WTC11 (cell line): ENCODE results near the gene YIF1B. TPM values are rescaled to one million over a fixed set of nuclear protein-coding genes. Genes with fewer than 3 reads are reported as not detected.

Experiments
- ATAC-seq: fragments of 200-7000 bp; cut with Tn5 transposase; 2 replicates; pipeline ENCODE4 v1.10.0; 2021; ENCODE audit warnings: mild to moderate bottlenecking, moderate library complexity
- CTCF ChIA-PET: fragments of 300-600 bp; sonication (Branson Sonifier 250); formaldehyde crosslinking; loops from one replicate; lab custom pipeline; 2021; ENCODE audit warnings: antibody characterized with exemption; lab: Charles Lee
- POLR2A ChIA-PET: fragments of 350-600 bp; sonication (Branson Sonifier 250); formaldehyde crosslinking; loops from one replicate; lab custom pipeline; 2021; ENCODE audit warnings: antibody characterized with exemption; lab: Charles Lee
- DNase-seq: peaks from one replicate; pipeline ENCODE4 v3.0.0; 2021; ENCODE audit warnings: low spot score
- H3K27ac Mint-ChIP-seq: 2 replicates; pipeline ENCODE4 v1.8.0; 2021; ENCODE audit warnings: mixed read lengths
- H3K27me3 Mint-ChIP-seq: 2 replicates; pipeline ENCODE4 v1.8.0; 2021; ENCODE audit warnings: low read depth, mild to moderate bottlenecking, moderate library complexity, mixed read lengths
- H3K36me3 Mint-ChIP-seq: 2 replicates; pipeline ENCODE4 v1.8.0; 2021; ENCODE audit warnings: mixed read lengths
- H3K4me1 Mint-ChIP-seq: 2 replicates; pipeline ENCODE4 v1.8.0; 2022; ENCODE audit warnings: mixed read lengths
- H3K4me3 Mint-ChIP-seq: 2 replicates; pipeline ENCODE4 v1.8.0; 2021; ENCODE audit warnings: mild to moderate bottlenecking, moderate library complexity, mixed read lengths
- H3K9me3 Mint-ChIP-seq: 2 replicates; pipeline ENCODE4 v1.8.0; 2021; ENCODE audit warnings: mixed read lengths
- CREB1 ChIP-seq: sonication (generic); formaldehyde crosslinking; IDR thresholded peaks from 2 replicates; pipeline ENCODE4 v1.8.0; 2023; ENCODE audit warnings: mild to moderate bottlenecking, missing genetic modification reagents
- ESRRA ChIP-seq: sonication (generic); formaldehyde crosslinking; IDR thresholded peaks from 2 replicates; pipeline ENCODE4 v1.8.1; 2022; ENCODE audit warnings: mild to moderate bottlenecking, missing genetic modification reagents, borderline replicate concordance
- FOXP1 ChIP-seq: sonication (generic); formaldehyde crosslinking; IDR thresholded peaks from 2 replicates; pipeline ENCODE4 v1.8.0; 2022; ENCODE audit warnings: missing genetic modification reagents, mild to moderate bottlenecking, moderate library complexity, borderline replicate concordance
- NR3C1 ChIP-seq: sonication (generic); formaldehyde crosslinking; conservative IDR thresholded peaks from 2 replicates; pipeline ENCODE4 v1.8.1; 2023; ENCODE audit warnings: low read depth, mild to moderate bottlenecking, missing genetic modification reagents
- TEAD1 ChIP-seq: sonication (generic); formaldehyde crosslinking; IDR thresholded peaks from 2 replicates; pipeline ENCODE4 v1.8.0; 2022; ENCODE audit warnings: mild to moderate bottlenecking, missing genetic modification reagents
- ZBTB21 ChIP-seq: sonication (generic); formaldehyde crosslinking; IDR thresholded peaks from 2 replicates; pipeline ENCODE4 v1.8.1; 2023; ENCODE audit warnings: mild to moderate bottlenecking, missing genetic modification reagents, borderline replicate concordance
- ZNF423 ChIP-seq: fragments of 250-450 bp; sonication (Bioruptor Pico); IDR thresholded peaks from 2 replicates; pipeline ENCODE4 v2.1.2; 2022; ENCODE audit warnings: mild to moderate bottlenecking, moderate library complexity
- total RNA-seq: library from RNA; stranded (reverse); gene quantifications from 3 replicates; pipeline ENCODE4 v1.2.3, GENCODE V29; 2021
- TF ChIP-seq, protein P1 (sequence below): fragments of 250-450 bp; sonication (Bioruptor Pico); IDR thresholded peaks from 2 replicates; pipeline ENCODE4 v1.8.0; 2021; ENCODE audit warnings: mild to moderate bottlenecking
- TF ChIP-seq, protein P2 (sequence below): sonication (generic); formaldehyde crosslinking; IDR thresholded peaks from 2 replicates; pipeline ENCODE4 v1.8.1; 2023; ENCODE audit warnings: mild to moderate bottlenecking, missing genetic modification reagents, moderate library complexity
- TF ChIP-seq, protein P3 (sequence below): sonication (generic); formaldehyde crosslinking; IDR thresholded peaks from 2 replicates; pipeline ENCODE4 v1.8.0; 2022; ENCODE audit warnings: missing genetic modification reagents
- TF ChIP-seq, protein P4 (sequence below): sonication (generic); formaldehyde crosslinking; IDR thresholded peaks from 2 replicates; pipeline ENCODE4 v1.8.1; 2023; ENCODE audit warnings: mild to moderate bottlenecking, missing genetic modification reagents
- TF ChIP-seq, protein P5 (sequence below): sonication (generic); formaldehyde crosslinking; IDR thresholded peaks from 2 replicates; pipeline ENCODE4 v1.8.0; 2022; ENCODE audit warnings: mild to moderate bottlenecking, missing genetic modification reagents
- TF ChIP-seq, protein P6 (sequence below): sonication (generic); formaldehyde crosslinking; IDR thresholded peaks from 2 replicates; pipeline ENCODE4 v1.8.0; 2023; ENCODE audit warnings: missing genetic modification reagents
- TF ChIP-seq, protein P7 (sequence below): fragments of 250-450 bp; sonication (Bioruptor Pico); IDR thresholded peaks from 2 replicates; pipeline ENCODE4 v2.1.2; 2022; ENCODE audit warnings: mild to moderate bottlenecking, moderate library complexity
- TF ChIP-seq, protein P8 (sequence below): sonication (generic); formaldehyde crosslinking; IDR thresholded peaks from 2 replicates; pipeline ENCODE4 v1.8.1; 2023; ENCODE audit warnings: mild to moderate bottlenecking, missing genetic modification reagents

Gene YIF1B
- total RNA-seq, 1 experiment from 2014 or later: 83.3 TPM

DNA sequence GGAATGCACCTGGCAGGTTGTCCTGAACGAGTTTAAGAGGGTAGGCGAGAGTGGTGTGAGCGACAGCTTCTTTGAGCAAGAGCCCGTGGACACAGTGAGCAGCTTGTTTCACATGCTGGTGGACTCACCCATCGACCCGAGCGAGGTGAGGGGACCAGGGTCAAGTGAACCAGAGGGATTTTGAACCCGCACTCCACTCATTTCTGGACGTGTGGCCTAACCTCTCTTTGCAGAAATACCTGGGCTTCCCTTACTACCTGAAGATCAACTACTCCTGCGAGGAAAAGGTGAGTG is 21.6 kb upstream of the YIF1B start:
- ChIA-PET POLR2A (interaction anchor here (1.0 kb wide), 1 partner anchor 51 kb away, joined by 3 read pairs; the partner anchor contains the start of gene GGN), CTCF (interaction anchor here (1.0 to 2.1 kb wide), 4 partner anchors 25 to 195 kb away, joined by 3 to 11 read pairs (median 5); no protein-coding TSS in a partner anchor)
- H3K36me3 Mint-ChIP-seq: peaks cover 2% of the 10 kb centered on the region; the same call in 1 of the 2 replicates
- H3K27ac Mint-ChIP-seq: peak overlapping the region; percentile 79; the same call in 1 of the 2 replicates
- DNase-seq (no peak), ATAC-seq (no peak)
- peaks cover 3% of the 10 kb centered on the region; the same call in 1 of the 2 replicates for H3K27me3 Mint-ChIP-seq
- H3K4me3 Mint-ChIP-seq: peak overlapping the region; percentile 100
- no peak for TF ChIP-seq ZNF423
- TF ChIP-seq, protein P1, sequence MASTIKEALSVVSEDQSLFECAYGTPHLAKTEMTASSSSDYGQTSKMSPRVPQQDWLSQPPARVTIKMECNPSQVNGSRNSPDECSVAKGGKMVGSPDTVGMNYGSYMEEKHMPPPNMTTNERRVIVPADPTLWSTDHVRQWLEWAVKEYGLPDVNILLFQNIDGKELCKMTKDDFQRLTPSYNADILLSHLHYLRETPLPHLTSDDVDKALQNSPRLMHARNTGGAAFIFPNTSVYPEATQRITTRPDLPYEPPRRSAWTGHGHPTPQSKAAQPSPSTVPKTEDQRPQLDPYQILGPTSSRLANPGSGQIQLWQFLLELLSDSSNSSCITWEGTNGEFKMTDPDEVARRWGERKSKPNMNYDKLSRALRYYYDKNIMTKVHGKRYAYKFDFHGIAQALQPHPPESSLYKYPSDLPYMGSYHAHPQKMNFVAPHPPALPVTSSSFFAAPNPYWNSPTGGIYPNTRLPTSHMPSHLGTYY (CRISPR knock-in tag): no peak
- TF ChIP-seq, protein P2, sequence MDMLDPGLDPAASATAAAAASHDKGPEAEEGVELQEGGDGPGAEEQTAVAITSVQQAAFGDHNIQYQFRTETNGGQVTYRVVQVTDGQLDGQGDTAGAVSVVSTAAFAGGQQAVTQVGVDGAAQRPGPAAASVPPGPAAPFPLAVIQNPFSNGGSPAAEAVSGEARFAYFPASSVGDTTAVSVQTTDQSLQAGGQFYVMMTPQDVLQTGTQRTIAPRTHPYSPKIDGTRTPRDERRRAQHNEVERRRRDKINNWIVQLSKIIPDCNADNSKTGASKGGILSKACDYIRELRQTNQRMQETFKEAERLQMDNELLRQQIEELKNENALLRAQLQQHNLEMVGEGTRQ (CRISPR knock-in tag): no peak
- TF ChIP-seq CREB1 (CRISPR knock-in tag): no peak
- TF ChIP-seq, protein P3, sequence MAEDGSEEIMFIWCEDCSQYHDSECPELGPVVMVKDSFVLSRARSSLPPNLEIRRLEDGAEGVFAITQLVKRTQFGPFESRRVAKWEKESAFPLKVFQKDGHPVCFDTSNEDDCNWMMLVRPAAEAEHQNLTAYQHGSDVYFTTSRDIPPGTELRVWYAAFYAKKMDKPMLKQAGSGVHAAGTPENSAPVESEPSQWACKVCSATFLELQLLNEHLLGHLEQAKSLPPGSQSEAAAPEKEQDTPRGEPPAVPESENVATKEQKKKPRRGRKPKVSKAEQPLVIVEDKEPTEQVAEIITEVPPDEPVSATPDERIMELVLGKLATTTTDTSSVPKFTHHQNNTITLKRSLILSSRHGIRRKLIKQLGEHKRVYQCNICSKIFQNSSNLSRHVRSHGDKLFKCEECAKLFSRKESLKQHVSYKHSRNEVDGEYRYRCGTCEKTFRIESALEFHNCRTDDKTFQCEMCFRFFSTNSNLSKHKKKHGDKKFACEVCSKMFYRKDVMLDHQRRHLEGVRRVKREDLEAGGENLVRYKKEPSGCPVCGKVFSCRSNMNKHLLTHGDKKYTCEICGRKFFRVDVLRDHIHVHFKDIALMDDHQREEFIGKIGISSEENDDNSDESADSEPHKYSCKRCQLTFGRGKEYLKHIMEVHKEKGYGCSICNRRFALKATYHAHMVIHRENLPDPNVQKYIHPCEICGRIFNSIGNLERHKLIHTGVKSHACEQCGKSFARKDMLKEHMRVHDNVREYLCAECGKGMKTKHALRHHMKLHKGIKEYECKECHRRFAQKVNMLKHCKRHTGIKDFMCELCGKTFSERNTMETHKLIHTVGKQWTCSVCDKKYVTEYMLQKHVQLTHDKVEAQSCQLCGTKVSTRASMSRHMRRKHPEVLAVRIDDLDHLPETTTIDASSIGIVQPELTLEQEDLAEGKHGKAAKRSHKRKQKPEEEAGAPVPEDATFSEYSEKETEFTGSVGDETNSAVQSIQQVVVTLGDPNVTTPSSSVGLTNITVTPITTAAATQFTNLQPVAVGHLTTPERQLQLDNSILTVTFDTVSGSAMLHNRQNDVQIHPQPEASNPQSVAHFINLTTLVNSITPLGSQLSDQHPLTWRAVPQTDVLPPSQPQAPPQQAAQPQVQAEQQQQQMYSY: no peak
- no peak for TF ChIP-seq FOXP1
- no peak for TF ChIP-seq TEAD1 (CRISPR knock-in tag)
- TF ChIP-seq, protein P4, sequence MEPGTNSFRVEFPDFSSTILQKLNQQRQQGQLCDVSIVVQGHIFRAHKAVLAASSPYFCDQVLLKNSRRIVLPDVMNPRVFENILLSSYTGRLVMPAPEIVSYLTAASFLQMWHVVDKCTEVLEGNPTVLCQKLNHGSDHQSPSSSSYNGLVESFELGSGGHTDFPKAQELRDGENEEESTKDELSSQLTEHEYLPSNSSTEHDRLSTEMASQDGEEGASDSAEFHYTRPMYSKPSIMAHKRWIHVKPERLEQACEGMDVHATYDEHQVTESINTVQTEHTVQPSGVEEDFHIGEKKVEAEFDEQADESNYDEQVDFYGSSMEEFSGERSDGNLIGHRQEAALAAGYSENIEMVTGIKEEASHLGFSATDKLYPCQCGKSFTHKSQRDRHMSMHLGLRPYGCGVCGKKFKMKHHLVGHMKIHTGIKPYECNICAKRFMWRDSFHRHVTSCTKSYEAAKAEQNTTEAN (CRISPR knock-in tag): no peak
- TF ChIP-seq ZBTB21 (CRISPR knock-in tag): no peak
- TF ChIP-seq, protein P5, sequence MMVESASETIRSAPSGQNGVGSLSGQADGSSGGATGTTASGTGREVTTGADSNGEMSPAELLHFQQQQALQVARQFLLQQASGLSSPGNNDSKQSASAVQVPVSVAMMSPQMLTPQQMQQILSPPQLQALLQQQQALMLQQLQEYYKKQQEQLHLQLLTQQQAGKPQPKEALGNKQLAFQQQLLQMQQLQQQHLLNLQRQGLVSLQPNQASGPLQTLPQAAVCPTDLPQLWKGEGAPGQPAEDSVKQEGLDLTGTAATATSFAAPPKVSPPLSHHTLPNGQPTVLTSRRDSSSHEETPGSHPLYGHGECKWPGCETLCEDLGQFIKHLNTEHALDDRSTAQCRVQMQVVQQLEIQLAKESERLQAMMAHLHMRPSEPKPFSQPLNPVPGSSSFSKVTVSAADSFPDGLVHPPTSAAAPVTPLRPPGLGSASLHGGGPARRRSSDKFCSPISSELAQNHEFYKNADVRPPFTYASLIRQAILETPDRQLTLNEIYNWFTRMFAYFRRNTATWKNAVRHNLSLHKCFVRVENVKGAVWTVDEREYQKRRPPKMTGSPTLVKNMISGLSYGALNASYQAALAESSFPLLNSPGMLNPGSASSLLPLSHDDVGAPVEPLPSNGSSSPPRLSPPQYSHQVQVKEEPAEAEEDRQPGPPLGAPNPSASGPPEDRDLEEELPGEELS: no peak
- TF ChIP-seq NR3C1 (CRISPR knock-in tag): no peak
- TF ChIP-seq ESRRA (CRISPR knock-in tag): no peak
- TF ChIP-seq, protein P6, sequence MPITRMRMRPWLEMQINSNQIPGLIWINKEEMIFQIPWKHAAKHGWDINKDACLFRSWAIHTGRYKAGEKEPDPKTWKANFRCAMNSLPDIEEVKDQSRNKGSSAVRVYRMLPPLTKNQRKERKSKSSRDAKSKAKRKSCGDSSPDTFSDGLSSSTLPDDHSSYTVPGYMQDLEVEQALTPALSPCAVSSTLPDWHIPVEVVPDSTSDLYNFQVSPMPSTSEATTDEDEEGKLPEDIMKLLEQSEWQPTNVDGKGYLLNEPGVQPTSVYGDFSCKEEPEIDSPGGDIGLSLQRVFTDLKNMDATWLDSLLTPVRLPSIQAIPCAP: no peak
- TF ChIP-seq, protein P7, sequence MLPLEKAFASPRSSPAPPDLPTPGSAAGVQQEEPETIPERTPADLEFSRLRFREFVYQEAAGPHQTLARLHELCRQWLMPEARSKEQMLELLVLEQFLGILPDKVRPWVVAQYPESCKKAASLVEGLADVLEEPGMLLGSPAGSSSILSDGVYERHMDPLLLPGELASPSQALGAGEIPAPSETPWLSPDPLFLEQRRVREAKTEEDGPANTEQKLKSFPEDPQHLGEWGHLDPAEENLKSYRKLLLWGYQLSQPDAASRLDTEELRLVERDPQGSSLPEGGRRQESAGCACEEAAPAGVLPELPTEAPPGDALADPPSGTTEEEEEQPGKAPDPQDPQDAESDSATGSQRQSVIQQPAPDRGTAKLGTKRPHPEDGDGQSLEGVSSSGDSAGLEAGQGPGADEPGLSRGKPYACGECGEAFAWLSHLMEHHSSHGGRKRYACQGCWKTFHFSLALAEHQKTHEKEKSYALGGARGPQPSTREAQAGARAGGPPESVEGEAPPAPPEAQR (CRISPR knock-in tag): no peak
- TF ChIP-seq, protein P8, sequence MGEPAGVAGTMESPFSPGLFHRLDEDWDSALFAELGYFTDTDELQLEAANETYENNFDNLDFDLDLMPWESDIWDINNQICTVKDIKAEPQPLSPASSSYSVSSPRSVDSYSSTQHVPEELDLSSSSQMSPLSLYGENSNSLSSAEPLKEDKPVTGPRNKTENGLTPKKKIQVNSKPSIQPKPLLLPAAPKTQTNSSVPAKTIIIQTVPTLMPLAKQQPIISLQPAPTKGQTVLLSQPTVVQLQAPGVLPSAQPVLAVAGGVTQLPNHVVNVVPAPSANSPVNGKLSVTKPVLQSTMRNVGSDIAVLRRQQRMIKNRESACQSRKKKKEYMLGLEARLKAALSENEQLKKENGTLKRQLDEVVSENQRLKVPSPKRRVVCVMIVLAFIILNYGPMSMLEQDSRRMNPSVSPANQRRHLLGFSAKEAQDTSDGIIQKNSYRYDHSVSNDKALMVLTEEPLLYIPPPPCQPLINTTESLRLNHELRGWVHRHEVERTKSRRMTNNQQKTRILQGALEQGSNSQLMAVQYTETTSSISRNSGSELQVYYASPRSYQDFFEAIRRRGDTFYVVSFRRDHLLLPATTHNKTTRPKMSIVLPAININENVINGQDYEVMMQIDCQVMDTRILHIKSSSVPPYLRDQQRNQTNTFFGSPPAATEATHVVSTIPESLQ (CRISPR knock-in tag): no peak
- TF ChIP-seq, all 79 proteins: peak for 0
- Mint-ChIP-seq H3K4me1 (peaks cover 11% of the 10 kb centered on the region), H3K9me3 (no peaks in the 10 kb centered on the region)
